IMR-90 (cell line): ENCODE data around the gene ZFPM1. TPM values are rescaled to one million over a fixed set of nuclear protein-coding genes. Genes with fewer than 3 reads are reported as not detected.

Source experiments
- ATAC-seq: fragments of 200-7000 bp; cut with Tn5 transposase; 2 replicates; pipeline ENCODE4 v1.9.1; 2020; ENCODE audit warnings: low read depth, mild to moderate bottlenecking, moderate library complexity
- BruUV-seq: library from RNA; stranded (reverse); fragments of 400-500 nt; replicated peaks from 2 replicates; lab custom pipeline; 2021; lab: Mats Ljungman, UMichigan
- CTCF ChIA-PET: fragments of 300-600 bp; formaldehyde crosslinking; extraction: SDS; loops from one replicate; lab custom pipeline; 2021; ENCODE audit warnings: antibody characterized with exemption; lab: Yijun Ruan, JAX
- POLR2A ChIA-PET: fragments of 300-600 bp; sonication (Branson Sonifier 250); formaldehyde crosslinking; loops from one replicate; lab custom pipeline; 2022; ENCODE audit warnings: antibody characterized with exemption; ENCODE audit not compliant: unreplicated experiment; lab: Charles Lee
- DNase-seq: peaks from one replicate; pipeline ENCODE4 v3.0.0; 2013
- H2AFZ ChIP-seq: replicated peaks from 2 replicates; pipeline ENCODE3; 2013; ENCODE audit warnings: low read length, mild to moderate bottlenecking; ENCODE audit not compliant: poor library complexity
- H2AK5ac ChIP-seq: 2 replicates; pipeline ENCODE4 v1.6.1; 2013; ENCODE audit warnings: low read depth, low read length, inconsistent platforms
- H2AK9ac ChIP-seq: replicated peaks from 2 replicates; pipeline ENCODE3; 2013; ENCODE audit warnings: mild to moderate bottlenecking, low read depth, low read length, moderate library complexity; ENCODE audit not compliant: poor library complexity
- H2BK120ac ChIP-seq: 2 replicates; pipeline ENCODE4 v1.6.1; 2013; ENCODE audit warnings: low read depth, low read length, inconsistent platforms
- H2BK15ac ChIP-seq: 3 replicates; pipeline ENCODE4 v1.6.1; 2013; ENCODE audit warnings: low read depth, low read length, inconsistent platforms
- H2BK20ac ChIP-seq: 2 replicates; pipeline ENCODE4 v1.6.1; 2013; ENCODE audit warnings: low read depth, mild to moderate bottlenecking, inconsistent platforms, low read length, moderate library complexity
- H2BK5ac ChIP-seq: 2 replicates; pipeline ENCODE4 v1.6.1; 2013; ENCODE audit warnings: mild to moderate bottlenecking, low read depth, low read length, inconsistent platforms; ENCODE audit not compliant: poor library complexity, severe bottlenecking
- H3K14ac ChIP-seq: replicated peaks from 2 replicates; pipeline ENCODE4 v1.6.1; 2013; ENCODE audit warnings: low read depth, low read length, inconsistent platforms
- H3K18ac ChIP-seq: 2 replicates; pipeline ENCODE4 v1.6.1; 2013; ENCODE audit warnings: low read depth, low read length, control low read depth
- H3K23ac ChIP-seq: 2 replicates; pipeline ENCODE4 v1.6.1; 2013; ENCODE audit warnings: low read depth, low read length, inconsistent platforms
- H3K27ac ChIP-seq: 2 replicates; pipeline ENCODE4 v1.5.1; 2013; ENCODE audit warnings: mild to moderate bottlenecking, control low read depth, low read length; ENCODE audit not compliant: insufficient read depth
- H3K27me3 ChIP-seq: 2 replicates; pipeline ENCODE4 v1.6.1; 2013; ENCODE audit warnings: low read length; ENCODE audit not compliant: control insufficient read depth, insufficient read depth
- H3K36me3 ChIP-seq: 2 replicates; pipeline ENCODE4 v1.6.1; 2013; ENCODE audit warnings: low read length, mixed read lengths; ENCODE audit not compliant: control insufficient read depth, insufficient read depth
- H3K4ac ChIP-seq: 2 replicates; pipeline ENCODE4 v1.6.1; 2013; ENCODE audit warnings: low read depth, low read length, inconsistent platforms
- H3K4me1 ChIP-seq: 2 replicates; pipeline ENCODE4 v1.6.1; 2013; ENCODE audit warnings: low read length, mixed read lengths; ENCODE audit not compliant: control insufficient read depth, insufficient read depth
- H3K4me2 ChIP-seq: 2 replicates; pipeline ENCODE4 v1.6.1; 2013; ENCODE audit warnings: low read depth, mild to moderate bottlenecking, control low read depth, low read length, moderate library complexity
- H3K4me3 ChIP-seq: 2 replicates; pipeline ENCODE4 v1.5.1; 2013; ENCODE audit warnings: low read depth, mild to moderate bottlenecking, control low read depth, low read length, moderate library complexity; ENCODE audit not compliant: insufficient read depth
- H3K56ac ChIP-seq: 2 replicates; pipeline ENCODE4 v1.6.1; 2013; ENCODE audit warnings: low read length, inconsistent platforms; ENCODE audit not compliant: insufficient read depth; ENCODE audit errors: extremely low read depth
- H3K79me1 ChIP-seq, 2 experiments: 2 replicates each; pipeline ENCODE4 v1.6.1; 2013; ENCODE audit warnings: low read length in 2 of 2, inconsistent platforms in 1 of 2, low read depth in 1 of 2
- H3K9ac ChIP-seq: 2 replicates; pipeline ENCODE4 v1.6.1; 2013; ENCODE audit warnings: low read depth, low read length, control low read depth
- H3K9me1 ChIP-seq: 2 replicates; pipeline ENCODE4 v1.6.1; 2013; ENCODE audit warnings: low read length, inconsistent platforms; ENCODE audit not compliant: insufficient read depth
- H3K9me3 ChIP-seq: 2 replicates; pipeline ENCODE4 v1.6.1; 2013; ENCODE audit warnings: low read length; ENCODE audit not compliant: control insufficient read depth, insufficient read depth
- H4K20me1 ChIP-seq: 2 replicates; pipeline ENCODE4 v1.6.1; 2013; ENCODE audit warnings: low read length, inconsistent platforms; ENCODE audit not compliant: insufficient read depth
- H4K5ac ChIP-seq: 2 replicates; pipeline ENCODE4 v1.6.1; 2013; ENCODE audit warnings: mild to moderate bottlenecking, low read depth, low read length, control low read depth
- H4K8ac ChIP-seq, 2 experiments: 2 replicates each; pipeline ENCODE4 v1.6.1; 2013; ENCODE audit warnings: low read depth in 2 of 2, low read length in 2 of 2, control low read depth in 1 of 2, inconsistent platforms in 1 of 2
- H4K91ac ChIP-seq: 2 replicates; pipeline ENCODE4 v1.6.1; 2013; ENCODE audit warnings: low read depth, low read length, inconsistent platforms; ENCODE audit not compliant: insufficient read depth
- BHLHE40 ChIP-seq: fragments of 150-350 bp; IDR thresholded peaks from 2 replicates; pipeline ENCODE4 v1.6.1; 2016; ENCODE audit warnings: mild to moderate bottlenecking, low read depth, low read length
- FOS ChIP-seq: fragments of 150-350 bp; IDR thresholded peaks from 2 replicates; pipeline ENCODE4 v1.6.1; 2016; ENCODE audit warnings: low read depth, low read length
- MXI1 ChIP-seq: IDR thresholded peaks from 2 replicates; pipeline ENCODE4 v1.6.1; 2012; ENCODE audit warnings: low read depth, mild to moderate bottlenecking, low read length, moderate library complexity, borderline replicate concordance
- NFE2L2 ChIP-seq: fragments of 150-350 bp; IDR thresholded peaks from 2 replicates; pipeline ENCODE4 v1.6.1; 2016; ENCODE audit warnings: low read depth, mild to moderate bottlenecking, low read length
- POLR2A ChIP-seq: IDR thresholded peaks from 2 replicates; pipeline ENCODE4 v1.6.1; 2012; ENCODE audit warnings: mild to moderate bottlenecking, low read depth, low read length
- SMC3 ChIP-seq: fragments of 150-350 bp; IDR thresholded peaks from 2 replicates; pipeline ENCODE4 v1.6.1; 2016; ENCODE audit warnings: low read depth, mild to moderate bottlenecking, antibody characterized with exemption, low read length, moderate library complexity
- USF2 ChIP-seq: fragments of 150-350 bp; IDR thresholded peaks from 2 replicates; pipeline ENCODE4 v1.6.1; 2017; ENCODE audit warnings: mild to moderate bottlenecking, antibody characterized with exemption, low read length, low read depth
- WGBS, 2 experiments: methylation state at CpG; one replicate each; pipeline versions ENCODE4 v1.1.5 to v1.1.7; 2013; ENCODE audit warnings: missing lambda C conversion rate in 2 of 2; ENCODE audit not compliant: insufficient read length in 1 of 2; ENCODE audit errors: extremely low coverage in 2 of 2; 5-methylcytosine and 5-hydroxymethylcytosine counted together
- dilution Hi-C: fragments of 300-500 bp; cut with HindIII; formaldehyde crosslinking; loops from one replicate; pipeline ENCODE4 v1.14.3; 2018; ENCODE audit warnings: low sequenced_read_pairs; ENCODE audit not compliant: unreplicated experiment
- in situ Hi-C: fragments of 300-500 bp; cut with MboI; formaldehyde crosslinking; loops from 3 replicates; pipeline ENCODE4 v1.14.3; 2019; ENCODE audit warnings: low sequenced_read_pairs, inconsistent platforms, mixed read lengths
- intact Hi-C: fragments of 100-400 bp; cut with micrococcal nuclease; formaldehyde crosslinking; loops from 2 replicates; pipeline ENCODE4 v1.10.0; 2022
- polyA plus RNA-seq, 3 experiments: library from polyadenylated mRNA; depleted of rRNA; stranded (reverse); fragments of >200 nt; gene quantifications; 2 replicates each; pipeline ENCODE4 v1.2.3, GENCODE V29; 2012; ENCODE audit warnings: low replicate concordance in 1 of 3
- total RNA-seq: library from RNA; depleted of rRNA; stranded (reverse); fragments of >200 nt; gene quantifications from 2 replicates; pipeline ENCODE4 v1.2.3, GENCODE V29; 2012
- TF ChIP-seq, protein P1 (sequence below): conservative IDR thresholded peaks from 2 replicates; pipeline ENCODE4 v1.5.1; 2012; ENCODE audit warnings: mild to moderate bottlenecking, low read depth, low read length, improper control_type of control experiment

ZFPM1 gene
- total and polyA plus RNA-seq, 2 of the 4 experiments (the other 2 are of a cell fraction) = 0.36 to 1.1 TPM

DNA sequence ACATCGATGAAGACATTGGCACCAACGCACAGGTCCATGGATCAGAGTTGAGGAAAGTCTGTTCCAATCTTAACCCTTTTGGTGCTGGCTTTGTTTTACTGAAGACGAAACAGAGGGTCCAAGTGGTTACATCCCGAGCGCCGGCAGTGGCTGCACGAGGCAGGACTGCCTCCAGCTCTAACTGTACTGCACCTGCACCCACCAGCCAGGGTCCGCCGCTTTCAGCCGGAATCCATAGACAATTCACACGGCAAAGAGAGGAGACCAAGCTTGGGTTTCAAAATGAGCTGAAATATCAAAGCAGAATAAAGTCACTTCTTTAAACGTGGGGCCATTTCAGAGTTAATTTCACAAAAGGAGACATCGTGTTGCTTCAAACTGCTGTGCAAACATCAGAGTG, 95.9 kb downstream of the ZFPM1 start:
- H4K5ac ChIP-seq = no peak overlapping the region
- H3K9me1 ChIP-seq = no peaks in the 10 kb centered on the region
- no peak overlapping the region for H2BK5ac ChIP-seq
- H4K91ac ChIP-seq = no peak overlapping the region
- no peak overlapping the region for H2BK20ac ChIP-seq
- ATAC-seq (no peak), DNase-seq (no peak)
- no TSS peak for BruUV-seq
- POLR2A ChIA-PET = no interaction called here
- H3K14ac ChIP-seq = no peak overlapping the region
- no peak overlapping the region for H3K4me2 ChIP-seq
- no peak overlapping the region for H3K56ac ChIP-seq
- in situ Hi-C loops = no loop called here
- intact Hi-C loops = no loop called here
- no peak overlapping the region for H2AFZ ChIP-seq
- H3K4me1 ChIP-seq = no peaks in the 10 kb centered on the region
- no peaks in the 10 kb centered on the region for H3K36me3 ChIP-seq
- H3K4me3 ChIP-seq = no peak overlapping the region
- CTCF ChIA-PET = no interaction called here
- peaks cover 14% of the 10 kb centered on the region for H3K9me3 ChIP-seq
- H4K20me1 ChIP-seq = no peaks in the 10 kb centered on the region
- no peak overlapping the region for H4K8ac ChIP-seq
- no peak overlapping the region for H3K27ac ChIP-seq
- H2BK120ac ChIP-seq = no peak overlapping the region
- no peak overlapping the region for H2BK15ac ChIP-seq
- TF ChIP-seq, protein P1, sequence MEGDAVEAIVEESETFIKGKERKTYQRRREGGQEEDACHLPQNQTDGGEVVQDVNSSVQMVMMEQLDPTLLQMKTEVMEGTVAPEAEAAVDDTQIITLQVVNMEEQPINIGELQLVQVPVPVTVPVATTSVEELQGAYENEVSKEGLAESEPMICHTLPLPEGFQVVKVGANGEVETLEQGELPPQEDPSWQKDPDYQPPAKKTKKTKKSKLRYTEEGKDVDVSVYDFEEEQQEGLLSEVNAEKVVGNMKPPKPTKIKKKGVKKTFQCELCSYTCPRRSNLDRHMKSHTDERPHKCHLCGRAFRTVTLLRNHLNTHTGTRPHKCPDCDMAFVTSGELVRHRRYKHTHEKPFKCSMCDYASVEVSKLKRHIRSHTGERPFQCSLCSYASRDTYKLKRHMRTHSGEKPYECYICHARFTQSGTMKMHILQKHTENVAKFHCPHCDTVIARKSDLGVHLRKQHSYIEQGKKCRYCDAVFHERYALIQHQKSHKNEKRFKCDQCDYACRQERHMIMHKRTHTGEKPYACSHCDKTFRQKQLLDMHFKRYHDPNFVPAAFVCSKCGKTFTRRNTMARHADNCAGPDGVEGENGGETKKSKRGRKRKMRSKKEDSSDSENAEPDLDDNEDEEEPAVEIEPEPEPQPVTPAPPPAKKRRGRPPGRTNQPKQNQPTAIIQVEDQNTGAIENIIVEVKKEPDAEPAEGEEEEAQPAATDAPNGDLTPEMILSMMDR = no peak
- TF ChIP-seq POLR2A (no peak), NFE2L2 (no peak), USF2 (no peak), SMC3 (no peak), MXI1 (no peak), FOS (no peak), BHLHE40 (no peak)
- H2AK5ac ChIP-seq = no peak overlapping the region
- dilution Hi-C loops = no loop called here
- H3K23ac ChIP-seq = no peak overlapping the region
- no peak overlapping the region for H3K4ac ChIP-seq
- WGBS, 2 experiments = 61% methylated on average over 7 of the region's 13 CpGs; no CpG with 5 or more reads in 1 of the 2 experiments
- no peaks in the 10 kb centered on the region for H3K79me1 ChIP-seq
- no peak overlapping the region for H3K9ac ChIP-seq
- peaks cover 61% of the 10 kb centered on the region for H3K27me3 ChIP-seq
- no peak overlapping the region for H2AK9ac ChIP-seq
- H3K18ac ChIP-seq = no peak overlapping the region
